T-helper 9 cell (primary cell): Measurements from ENCODE around the gene EGLN3.

Experiments used
- DNase-seq: peaks from one replicate; pipeline ENCODE4 v3.0.0-alpha.2; 2020

Gene EGLN3

GRCh38 chr14:33962016-33962415 is 11.1 kb upstream of the EGLN3 start:
- DNase-seq, result no peak

- no peak for DNase-seq
These were observed 8.8 kb upstream of the EGLN3 start for GRCh38 chr14:33959692-33960151.

DNA sequence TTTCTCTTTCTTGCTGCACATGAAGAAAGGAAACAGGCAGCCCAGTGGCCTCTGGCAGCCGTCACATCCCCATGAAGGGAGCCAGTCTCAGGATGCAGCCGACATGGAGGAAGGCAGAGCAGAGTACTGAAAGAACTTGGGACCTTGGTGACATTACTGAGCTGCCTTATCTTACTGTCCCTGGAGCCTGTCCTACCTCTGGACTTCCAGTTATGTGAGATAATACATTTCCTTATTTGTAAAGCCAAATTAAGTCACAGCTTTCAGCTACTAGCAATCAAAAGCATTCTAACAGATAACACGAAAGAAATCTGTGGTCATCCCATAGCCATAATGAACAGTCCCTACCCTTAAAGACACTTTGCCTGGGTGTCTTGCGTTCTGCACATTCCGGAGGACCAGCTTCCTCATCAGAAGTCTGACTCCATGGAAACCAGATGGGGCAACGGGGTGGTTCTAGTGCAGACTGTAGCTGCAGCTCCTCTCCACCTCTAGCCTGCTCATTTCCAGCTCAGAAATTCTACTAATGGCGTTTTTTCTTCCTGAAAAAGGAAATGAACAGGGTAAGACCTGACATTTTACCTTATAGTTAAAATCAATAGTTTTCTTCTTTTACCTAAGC is 7.8 kb upstream of the EGLN3 start:
- DNase-seq, result no peak

DNA sequence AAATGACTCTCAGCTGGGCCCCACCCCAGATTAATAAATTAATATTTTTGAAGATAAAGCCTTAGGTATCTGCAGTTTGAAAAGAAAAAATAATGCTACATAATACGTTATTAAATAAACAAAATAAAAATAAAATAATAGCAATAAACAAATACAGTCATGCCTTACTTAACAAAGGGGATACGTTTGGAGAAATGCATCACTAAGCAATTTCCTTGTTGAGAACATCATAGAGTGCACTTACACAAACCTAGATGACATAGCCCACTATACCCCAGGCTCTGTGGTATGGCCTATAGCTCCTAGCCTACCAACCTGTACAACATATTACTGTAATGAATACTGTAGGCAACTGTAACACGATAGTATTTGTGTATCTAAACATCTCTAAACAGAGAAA is 7.1 kb upstream of the EGLN3 start:
- DNase-seq, result no peak

- no peak for DNase-seq
These were observed 6.4 kb upstream of the EGLN3 start for GRCh38 chr14:33957299-33957698.

DNA sequence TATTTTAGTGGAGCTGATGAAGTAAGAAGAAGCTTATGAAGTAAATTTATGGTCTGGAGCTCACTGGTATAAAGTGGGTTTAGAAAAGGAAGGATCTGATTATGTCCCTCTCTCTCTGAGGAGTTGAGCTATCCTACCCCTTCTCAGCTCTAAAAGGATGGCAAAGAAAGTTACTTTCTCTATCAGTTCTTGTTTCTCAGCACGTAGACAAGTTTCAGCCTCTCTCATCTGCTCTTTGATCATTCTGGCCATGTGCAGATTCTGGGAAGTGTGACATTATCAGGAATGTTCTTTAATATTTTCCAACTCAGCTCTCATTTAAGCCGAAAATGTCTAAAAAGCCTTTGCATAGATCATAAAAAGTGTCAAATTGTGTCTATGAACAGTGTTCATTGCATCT is 5.8 kb upstream of the EGLN3 start:
- DNase-seq, result no peak

GRCh38 chr14:33954016-33954598 is 3.2 kb upstream of the EGLN3 start:
- no peak for DNase-seq

GRCh38 chr14:33952541-33952940 is 1.7 kb upstream of the EGLN3 start:
- no peak for DNase-seq

- DNase-seq, result no peak
These were observed 438 bp upstream of the EGLN3 start for GRCh38 chr14:33951183-33951840.

DNA sequence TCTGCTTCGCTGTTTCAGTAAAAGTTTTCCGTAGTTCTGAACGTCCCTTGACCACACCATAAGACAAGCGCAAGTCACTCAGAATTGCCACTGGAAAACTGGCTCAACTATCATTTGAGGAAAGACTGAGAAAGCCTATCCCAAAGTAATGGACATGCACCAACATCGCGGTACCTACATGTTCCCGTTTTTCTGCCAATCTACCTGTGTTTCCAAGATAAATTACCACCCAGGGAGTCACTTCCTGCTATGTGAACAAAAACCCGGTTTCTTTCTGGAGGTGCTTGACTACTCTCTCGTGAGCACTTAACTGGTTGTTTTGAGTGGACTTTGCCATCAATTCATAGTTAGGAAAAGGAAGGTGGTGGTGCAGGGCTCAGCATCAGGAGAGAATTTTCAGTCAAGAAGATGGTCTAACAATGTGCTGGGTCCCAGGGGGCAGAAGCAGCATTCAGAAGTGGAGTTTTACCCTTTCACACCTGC is 1.4 kb downstream of the EGLN3 start:
- DNase-seq, result no peak

DNA sequence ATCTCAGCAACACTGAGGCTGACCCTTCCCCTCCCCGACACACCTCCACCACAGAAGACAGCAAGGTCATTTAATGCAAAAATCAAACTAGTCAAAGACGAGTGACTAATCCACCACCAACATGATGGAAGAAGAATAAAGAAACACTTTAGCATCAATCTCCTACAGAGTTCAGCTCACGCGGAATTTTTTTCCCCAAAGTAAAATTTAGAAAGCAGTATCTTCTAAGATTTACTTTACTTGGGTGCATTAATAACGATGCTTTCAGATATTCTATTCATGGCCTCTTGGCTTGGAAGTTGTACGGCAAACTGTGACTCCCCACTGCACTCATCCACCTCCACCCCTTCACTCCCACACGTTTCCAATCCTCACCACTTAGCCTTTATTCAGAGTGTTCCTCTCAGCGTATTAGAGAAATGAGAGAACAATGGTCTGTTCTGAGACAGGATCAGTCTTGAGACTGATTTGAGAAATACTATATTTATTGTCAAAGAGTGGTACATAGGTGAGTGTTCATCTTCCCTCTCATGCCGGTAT is 1.9 kb downstream of the EGLN3 start:
- DNase-seq, result no peak

- no peak for DNase-seq
These were observed 2.6 kb downstream of the EGLN3 start for GRCh38 chr14:33948145-33948868.

DNA sequence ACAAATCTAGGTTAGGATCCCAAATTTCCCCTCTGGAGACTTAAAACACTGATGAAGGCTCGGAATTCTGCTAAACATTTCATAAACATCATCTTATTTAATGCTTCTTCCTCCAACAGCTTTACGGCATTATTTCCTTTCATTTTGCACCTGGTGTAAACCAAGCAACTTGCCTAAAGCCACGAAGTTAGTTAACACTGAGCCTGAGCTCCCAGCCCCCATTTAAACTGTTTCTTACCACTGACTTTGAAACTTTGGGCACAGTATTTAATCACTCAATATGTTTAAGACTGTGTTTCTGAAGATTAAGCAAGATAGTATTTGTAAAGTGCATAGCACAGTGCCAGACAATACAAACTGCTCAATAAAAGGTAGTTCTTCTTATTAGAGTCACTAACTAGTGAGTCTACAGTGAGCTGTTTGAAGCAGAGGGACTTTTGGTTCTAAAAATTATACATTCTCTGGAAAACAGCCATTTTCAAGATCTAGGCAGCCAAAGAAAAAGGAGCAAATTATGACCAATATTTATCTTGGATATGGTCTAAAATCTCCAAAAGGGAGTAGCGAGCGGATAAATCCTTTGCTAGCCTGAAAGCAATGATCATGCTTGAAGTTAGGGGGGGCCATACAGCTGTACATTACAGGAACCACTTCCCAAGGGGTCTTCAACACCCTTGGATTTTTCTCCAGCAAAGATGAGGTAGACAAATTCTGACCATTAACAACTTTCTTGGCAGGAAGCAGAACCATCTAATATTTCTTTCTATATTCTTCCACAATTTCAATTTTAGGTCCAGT is 4.0 kb downstream of the EGLN3 start:
- no peak for DNase-seq

DNA sequence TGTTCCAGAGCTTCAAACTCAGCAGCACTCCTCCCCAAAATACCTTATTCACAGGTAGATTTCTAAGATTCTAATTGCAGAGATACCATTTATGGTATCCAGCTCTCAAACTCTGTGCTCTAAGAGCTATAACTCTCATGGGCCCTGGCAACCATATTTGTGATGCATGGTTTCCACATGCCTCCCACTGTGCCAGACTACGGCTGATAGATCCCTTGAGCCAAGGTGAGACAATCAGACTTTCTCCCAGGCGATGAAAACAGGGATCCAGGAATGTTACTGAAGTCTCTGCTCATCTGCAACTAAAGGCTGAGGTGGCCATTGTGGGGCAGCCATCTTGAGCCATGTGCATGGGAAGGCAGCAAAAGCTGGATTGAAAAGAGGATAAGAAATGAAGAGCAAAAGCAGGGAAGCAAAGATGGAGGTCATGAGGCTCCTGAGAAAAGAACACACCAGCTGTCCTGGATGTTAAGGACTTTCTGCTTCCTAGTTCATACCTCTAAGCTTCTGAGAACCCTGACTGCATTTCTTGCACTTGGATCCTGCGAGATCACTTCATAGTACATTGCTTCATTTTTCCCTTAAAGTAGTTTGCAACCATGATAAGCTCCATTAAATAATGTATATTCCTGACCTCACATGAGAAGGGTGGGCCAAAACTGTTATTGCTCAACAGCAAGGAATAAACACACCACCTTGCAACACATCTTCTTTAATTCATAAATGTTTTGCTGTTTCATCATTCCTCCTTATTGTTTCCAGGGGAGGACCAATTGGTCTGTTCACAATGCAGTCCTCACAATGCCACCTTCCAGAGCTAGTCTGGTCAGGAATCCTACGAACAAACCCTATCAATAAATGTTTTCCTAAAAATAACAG is 5.4 kb downstream of the EGLN3 start:
- DNase-seq, result no peak

DNA sequence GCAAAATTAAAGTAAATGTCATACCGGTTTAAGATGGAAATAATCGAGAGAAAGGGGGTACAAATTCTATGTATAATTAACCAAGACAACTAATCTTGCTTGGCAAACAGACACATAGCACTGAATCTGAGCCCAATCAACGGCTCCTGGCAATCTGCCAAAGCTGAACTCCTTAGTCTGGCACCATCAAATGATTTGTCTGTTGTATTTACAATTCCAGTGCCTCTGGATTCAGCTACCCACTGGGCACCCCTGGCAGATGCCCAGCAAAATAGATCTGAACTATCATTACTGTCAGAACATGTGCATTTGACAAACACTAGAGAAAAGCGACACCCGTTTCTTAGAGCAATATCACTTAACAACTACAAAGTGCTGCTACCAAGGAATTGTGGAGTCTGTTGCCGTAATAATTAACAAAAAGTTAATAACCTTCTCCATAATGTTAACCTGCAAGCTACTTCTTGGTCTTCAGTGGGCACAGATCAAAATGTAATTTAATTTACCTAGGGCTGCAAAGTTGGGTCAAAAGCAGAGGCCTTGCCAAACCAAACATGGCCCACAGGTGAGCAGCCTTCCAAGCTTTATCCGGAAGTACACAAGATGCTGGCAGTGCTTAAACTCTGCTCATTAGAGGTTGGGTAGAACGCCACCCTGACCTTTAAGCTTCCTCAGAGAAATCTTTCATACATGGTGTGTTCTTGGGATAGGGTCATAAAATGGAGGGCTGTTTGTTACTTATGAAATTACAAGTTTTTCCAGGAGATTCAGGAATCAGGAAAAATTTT is 7.6 kb downstream of the EGLN3 start:
- no peak for DNase-seq

- DNase-seq, result no peak
These were observed 9.2 kb downstream of the EGLN3 start for GRCh38 chr14:33941718-33942117.

- DNase-seq, result no peak
These were observed 10.3 kb downstream of the EGLN3 start for GRCh38 chr14:33940561-33941011.

DNA sequence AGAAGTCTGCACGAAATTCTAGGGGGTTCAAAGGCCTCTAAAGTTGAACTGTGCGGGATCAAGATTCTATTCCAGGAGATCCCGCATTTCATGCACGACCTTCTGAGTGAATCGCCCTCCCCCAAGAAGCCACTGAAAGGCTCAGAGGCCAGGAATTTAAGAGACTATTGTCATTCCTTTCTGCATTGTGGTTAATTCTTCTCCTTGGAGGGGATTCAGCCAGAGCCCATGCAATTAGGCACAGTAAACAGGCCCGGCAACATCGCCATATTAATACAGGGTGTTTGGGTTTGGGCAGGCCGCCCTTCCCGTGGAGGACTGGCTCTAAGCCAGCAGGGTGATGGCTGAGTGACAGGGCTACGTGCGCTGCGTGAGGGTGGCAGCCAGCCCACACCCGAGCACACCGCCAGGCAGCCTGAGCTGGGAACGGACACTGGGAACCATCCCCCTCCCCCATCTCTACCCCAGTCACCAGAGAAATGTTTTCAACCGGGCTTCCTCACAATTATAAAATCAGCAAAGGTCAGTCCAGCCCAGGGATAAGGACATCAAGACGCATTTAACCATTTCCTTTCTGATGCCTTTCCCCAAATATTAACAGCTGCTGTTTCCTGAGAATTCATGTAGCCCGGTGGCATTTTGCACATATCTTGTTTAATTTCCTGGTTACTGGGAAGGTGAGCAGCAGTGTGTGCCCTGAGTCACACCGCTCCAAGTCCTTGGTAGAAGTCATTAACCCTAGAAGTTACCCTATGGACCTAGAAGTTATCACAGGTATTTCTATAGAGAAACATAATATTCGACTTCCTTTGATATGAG is 12.5 kb downstream of the EGLN3 start:
- no peak for DNase-seq

DNA sequence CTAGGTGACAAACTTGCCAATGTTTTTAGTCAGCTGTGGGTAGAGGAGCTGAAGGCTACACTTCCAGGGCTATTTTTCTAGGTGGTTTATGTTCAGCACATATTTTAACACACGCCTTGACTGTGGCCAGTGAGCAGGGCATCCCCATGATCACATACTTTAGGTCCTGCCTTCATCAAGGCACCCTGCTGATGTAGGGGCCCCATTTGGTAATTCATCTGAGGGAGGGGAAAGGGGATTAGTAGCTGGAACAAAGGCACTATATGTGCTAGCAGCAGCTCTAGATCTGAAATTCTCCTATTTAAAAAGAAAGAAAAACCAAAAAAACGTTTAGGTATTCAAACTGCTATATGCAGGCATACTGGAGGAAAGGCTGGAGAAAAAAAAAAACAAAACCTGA is 14.5 kb downstream of the EGLN3 start:
- DNase-seq, result no peak

GRCh38 chr14:33934938-33935337 is 15.9 kb downstream of the EGLN3 start:
- no peak for DNase-seq
